Measurements from ENCODE around the gene AP1B1.
"Not testable (repeated sequence)": the region's sequence is repeated elsewhere in the genome, so short reads cannot be mapped to it uniquely, and the experiment has no call there.

Gene AP1B1

GRCh38 chr22:29387921-29388758, at the start of gene AP1B1:
Gene AP1B1 (minus strand): TSS chr22:29388570. CDS start chr22:29367243, 21,327 bp downstream.
- peak; percentile 94 for DNase-seq (ENCODE audit: low spot score)

DNA sequence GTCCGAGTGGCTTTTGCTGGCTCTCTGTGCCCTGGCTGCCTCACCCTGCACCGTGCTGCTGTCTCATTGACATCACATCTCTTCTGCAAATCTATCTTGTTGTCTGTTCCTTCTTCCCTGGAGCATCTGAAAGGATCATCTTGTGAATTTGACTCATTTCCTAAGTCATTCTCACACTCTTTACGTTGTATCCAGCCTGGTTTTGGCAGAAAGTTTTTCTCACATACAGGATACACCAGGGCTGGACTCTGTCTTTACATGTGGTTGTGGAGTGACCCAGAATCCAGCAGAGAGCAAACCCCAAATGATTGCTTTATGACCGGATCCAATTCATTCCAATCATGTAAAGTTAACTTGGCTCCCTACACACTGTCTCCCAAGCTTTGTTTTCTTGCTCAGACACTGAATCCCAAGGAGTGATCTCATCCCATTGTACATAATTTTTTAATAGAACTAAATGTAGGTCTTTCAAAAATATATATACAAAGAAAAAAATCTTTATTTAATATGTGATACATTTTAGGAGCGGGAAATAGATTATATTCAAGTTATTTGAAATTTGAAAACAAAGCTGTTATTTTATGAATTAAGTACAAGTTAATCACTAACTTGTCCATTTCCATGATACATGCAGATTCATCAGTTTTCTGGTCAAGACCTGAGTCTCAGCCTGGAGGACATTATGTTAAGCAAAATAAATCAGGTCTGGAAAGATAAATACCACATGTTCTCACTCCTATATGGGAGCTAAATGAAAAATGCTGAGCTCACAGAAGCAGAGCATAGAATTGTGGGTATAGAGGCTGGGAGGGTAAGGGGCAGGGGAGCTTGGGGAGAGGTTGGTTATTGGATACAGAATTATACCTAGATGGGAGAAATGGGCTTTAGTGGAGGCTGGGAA, 47.1 kb upstream of the AP1B1 start:
- no peak for DNase-seq (ENCODE audit: low spot score)

DNA sequence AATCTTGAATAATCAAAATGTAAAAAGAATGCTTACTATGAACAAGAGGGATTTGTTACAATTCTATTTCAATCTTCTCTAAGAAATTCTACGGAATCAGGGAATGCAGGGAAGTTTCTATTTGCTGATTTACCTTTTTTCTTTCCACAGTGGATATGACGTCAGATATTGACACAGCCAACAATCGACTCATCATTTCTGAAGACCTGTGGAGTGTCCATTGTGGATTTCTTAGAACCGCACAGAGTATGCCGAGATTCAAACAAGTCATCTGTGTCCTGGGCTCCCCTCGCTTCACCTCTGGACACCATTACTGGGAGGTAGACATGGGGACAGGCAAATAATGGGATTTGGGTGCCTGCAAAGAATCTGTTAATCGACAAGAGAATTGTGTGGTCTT, 45.9 kb upstream of the AP1B1 start:
- DNase-seq (ENCODE audit: low spot score): no peak

DNA sequence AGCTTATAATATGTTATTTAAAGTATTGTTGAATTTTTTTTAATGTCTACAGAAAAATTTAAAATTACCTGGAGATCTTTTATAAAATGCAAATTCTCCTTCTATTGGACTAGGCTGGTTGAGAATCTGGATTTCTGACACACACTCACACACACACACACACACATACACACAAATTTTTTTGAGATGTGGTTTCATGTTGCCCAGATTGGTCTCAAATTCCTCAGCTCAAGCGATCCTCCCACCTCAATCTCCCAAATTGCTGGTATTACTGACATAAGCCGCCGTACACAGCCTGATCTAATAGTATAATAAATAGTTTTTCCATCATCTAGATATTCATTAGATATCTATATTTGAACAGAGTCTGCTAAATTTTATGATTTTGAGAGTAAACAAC, 45.5 kb upstream of the AP1B1 start:
- DNase-seq (ENCODE audit: low spot score): no peak

DNA sequence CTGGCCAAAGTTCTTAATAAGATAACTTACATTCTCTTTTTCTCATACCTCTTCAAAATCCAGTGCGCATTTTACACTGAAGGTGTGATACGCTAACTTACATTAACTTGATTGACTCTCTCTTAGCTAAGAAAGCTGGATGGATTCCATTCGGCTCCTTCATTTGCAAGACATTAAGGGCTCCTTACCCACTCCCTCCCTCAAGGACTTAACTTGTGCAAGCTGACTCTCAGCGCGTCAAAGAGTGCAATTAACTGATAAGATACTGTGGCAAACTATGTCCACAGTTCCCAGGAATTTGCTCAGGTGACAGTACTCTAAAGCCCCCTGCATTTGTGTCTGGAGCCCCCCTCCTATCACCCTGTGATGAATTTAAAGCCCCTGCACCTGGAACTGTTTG, 43.6 kb upstream of the AP1B1 start:
- no peak for DNase-seq (ENCODE audit: low spot score)

DNA sequence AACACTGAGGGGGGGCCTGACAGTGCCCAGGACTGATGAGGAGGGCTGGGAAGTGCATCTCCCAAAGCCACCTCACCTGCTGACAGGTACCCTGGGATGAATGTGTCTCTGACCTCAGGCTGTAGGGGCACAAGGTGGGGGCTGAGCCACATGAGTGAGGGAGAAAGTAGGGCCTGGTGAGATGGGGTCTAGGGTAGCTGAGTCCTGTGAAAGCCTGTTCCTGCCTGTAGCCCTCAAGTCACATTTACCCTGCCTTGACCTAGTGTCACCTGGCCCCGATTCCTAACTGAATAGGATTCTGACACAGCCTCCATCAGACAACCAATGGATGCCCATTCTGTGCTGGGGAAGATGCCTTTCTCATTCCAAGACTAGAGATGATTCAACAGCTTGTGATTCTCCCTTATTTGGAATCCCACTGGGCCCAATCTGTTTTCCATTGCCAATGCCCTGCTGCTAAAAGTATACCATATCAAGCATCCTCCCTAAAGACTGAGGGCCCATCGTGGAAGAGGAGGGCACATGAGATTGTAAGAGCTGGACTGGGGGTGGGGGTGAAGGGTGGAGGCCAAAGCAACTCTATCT, 38.9 kb upstream of the AP1B1 start:
- DNase-seq (ENCODE audit: low spot score): no peak

GRCh38 chr22:29426476-29426875, 38.1 kb upstream of the AP1B1 start:
- no peak for DNase-seq (ENCODE audit: low spot score)

DNA sequence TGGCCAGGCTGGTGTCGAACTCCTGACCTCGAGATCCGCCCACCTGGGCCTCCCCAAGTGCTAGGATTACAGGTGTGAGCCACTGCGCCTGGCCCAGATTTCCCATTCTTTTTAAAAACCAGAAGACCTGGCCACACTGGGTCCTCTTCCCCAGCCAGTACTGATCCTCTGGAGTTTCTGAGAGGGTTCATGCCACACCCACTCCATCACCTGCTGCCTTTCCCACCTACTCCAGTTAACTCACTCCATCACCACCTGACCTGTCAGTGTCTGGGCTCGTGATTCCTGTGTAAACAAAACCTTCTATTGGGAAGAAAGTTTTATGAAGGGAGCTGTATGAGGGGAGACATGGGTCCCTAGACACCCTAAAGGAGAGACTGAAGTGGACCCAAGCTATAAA, 30.3 kb upstream of the AP1B1 start:
- DNase-seq (ENCODE audit: low spot score): not testable (repeated sequence)

- not testable (repeated sequence) for DNase-seq (ENCODE audit: low spot score)
Measured at GRCh38 chr22:29414951-29415591, 26.7 kb upstream of the AP1B1 start.

GRCh38 chr22:29412772-29413171, 24.4 kb upstream of the AP1B1 start:
- DNase-seq (ENCODE audit: low spot score): not testable (repeated sequence)

DNA sequence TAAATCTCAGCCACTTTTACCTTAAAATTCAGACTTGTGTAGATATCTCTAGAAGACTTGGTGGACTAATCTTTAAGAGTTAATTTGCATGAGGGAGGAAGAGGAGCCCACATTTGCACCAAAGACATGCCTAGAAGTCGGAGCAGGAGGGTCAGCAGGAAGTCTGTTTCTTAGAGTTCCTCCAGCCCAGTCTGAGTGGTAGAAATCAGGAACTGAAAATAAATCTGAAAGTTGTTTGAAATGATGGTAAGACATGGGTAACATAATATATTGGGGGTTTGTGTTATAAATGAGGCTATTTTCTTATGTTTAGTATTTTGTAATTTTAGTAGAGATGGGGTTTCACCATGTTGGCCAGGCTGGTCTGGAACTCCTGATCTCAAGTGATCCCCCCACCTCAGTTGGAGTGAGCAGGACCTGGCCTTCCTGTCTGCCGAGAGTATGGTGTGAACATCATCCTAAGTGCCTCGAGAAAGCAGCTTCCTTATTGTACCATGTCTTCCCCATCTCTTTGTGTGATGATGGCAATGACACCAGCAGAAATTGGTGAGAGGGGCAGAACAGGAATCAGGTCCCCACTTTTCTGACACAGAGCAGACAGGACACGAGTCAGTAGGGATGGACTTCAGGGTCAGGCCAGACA, 23.3 kb upstream of the AP1B1 start:
- not testable (repeated sequence) for DNase-seq (ENCODE audit: low spot score)

- DNase-seq (ENCODE audit: low spot score): no peak
Measured at GRCh38 chr22:29408940-29409339, 20.6 kb upstream of the AP1B1 start.

- DNase-seq (ENCODE audit: low spot score): not testable (repeated sequence)
Measured at GRCh38 chr22:29401538-29401937, 13.2 kb upstream of the AP1B1 start.

- no peak for DNase-seq (ENCODE audit: low spot score)
Measured at GRCh38 chr22:29400576-29400975, 12.2 kb upstream of the AP1B1 start.

- DNase-seq (ENCODE audit: low spot score): no peak
Measured at GRCh38 chr22:29397791-29398190, 9.4 kb upstream of the AP1B1 start.

DNA sequence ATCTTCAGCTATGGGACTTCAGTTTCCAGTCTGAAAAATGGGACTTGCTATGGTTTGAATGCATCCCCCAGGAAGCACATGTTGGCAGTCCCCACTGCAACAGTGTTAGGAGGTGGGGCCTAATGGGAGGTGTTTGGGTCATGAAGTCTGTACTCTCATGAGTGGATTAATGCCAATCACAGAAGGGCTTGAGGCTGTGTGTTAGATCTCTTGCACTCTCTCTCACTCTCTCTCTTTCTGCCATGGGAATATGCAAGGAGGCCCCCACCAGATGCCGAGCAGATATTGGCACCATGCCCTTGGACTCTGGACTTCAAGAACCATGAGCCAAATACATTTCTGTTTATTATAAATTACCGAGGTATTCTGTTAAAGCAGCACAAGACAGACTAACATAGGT, 7.8 kb upstream of the AP1B1 start:
- no peak for DNase-seq (ENCODE audit: low spot score)

DNA sequence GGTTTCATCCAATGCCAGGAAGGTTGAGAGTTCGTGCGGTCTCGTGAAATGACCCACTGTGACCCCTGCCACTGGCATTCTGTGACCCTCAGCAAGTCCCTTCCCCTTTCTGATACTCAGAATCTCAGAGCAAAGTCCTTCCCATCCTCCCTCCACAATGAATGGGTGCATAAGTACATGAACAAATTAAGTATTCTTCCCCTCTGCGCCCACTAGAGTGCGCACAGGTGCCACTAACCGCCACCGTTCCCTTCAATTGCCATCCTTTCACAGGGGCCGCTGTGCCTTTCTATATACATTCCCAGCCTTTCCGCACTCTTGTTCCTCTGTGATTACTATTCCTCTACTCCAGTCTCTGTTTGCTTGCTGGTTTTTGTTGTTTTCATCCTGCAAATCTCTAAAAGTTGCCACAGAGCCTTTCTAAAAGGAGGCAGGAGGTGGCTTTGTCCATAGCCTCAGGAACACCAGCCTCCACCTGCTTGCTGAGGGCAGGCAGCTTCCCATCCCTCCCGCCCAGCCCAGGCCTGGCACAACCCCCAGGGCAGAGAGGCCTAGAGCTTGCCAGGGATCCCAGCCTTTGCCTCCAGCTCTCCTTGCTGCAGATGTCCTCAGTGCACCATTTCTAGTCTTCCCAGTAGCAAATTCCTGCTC, 6.7 kb upstream of the AP1B1 start:
- DNase-seq (ENCODE audit: low spot score): peak; percentile 82

DNA sequence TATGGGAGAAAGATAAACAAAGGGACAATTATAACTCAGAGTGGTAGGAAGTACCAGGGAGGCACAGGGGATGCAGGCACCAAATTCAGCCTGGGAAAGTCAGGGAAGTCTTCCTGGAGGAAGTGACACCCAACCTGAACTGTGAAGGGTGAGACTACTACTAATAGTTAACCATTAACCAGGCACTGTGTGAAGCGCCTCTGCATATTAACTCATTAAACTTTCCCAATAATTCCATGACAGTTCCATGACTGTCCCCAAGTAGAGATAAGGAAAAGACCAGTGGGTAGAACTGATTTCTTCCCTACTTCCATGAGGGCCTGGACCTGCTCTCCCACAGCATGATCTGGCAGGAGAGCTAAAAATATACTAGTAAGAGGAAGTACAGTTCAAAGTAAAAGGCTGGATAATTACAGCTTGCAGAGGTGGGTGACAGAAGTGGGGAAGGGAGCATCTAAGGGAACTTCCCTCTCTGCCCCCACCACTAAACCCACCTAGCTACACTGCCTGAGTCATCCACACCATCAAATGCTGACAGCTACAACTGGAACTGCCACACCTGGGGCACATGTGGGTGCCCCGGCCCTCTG, 4.7 kb upstream of the AP1B1 start:
- no peak for DNase-seq (ENCODE audit: low spot score)

DNA sequence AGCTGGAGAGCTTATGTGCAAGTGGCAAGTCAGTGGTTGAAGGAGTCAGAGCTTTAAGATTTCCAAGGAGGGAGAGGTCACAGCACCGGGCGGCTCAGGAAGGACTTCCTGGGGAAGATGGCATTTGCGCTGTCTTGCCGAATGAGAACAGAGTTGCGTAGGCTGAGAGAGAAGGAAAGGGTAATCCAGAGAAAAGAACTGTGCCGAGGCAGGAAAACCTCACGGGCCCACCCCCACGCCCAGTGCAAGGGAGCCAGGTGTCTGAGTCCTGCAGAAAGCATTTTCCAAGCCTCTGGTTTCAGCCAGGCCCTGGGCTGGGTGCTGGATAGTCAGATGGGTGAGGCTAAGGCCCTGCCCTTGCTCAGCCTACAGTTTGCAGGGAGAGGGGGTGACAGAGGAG, 3.2 kb upstream of the AP1B1 start:
- DNase-seq (ENCODE audit: low spot score): no peak

DNA sequence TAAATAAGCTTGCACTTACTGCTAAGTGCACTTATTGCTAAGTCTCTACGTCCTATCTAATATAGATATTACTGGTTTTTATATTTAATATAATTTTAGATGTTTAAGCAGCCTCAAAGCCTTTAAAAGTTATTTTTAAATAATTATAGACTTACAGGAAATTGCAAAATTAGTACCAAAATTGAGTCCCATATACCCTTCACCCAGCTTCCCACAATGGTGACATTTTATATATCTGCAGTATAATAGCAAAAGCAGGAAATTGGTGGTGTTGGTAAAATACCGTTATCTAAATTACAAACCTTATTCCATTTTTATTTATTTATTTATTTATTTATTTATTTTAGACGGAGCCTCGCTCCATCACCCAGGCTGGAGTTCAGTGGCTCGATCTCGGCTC, 1.9 kb upstream of the AP1B1 start:
- no peak for DNase-seq (ENCODE audit: low spot score)

- DNase-seq (ENCODE audit: low spot score): no peak
Measured at GRCh38 chr22:29388759-29389090, 355 bp upstream of the AP1B1 start.

All from RKO (cell line).